HCT116 (cell line): ENCODE results near the gene LCN9. TPM values are rescaled to one million over a fixed set of nuclear protein-coding genes. Genes with fewer than 3 reads are reported as not detected.

ENCODE experiments used
- ATAC-seq: fragments of 200-7000 bp; cut with Tn5 transposase; 2 replicates; pipeline ENCODE4 v1.9.1; 2020; ENCODE audit warnings: mild to moderate bottlenecking, moderate library complexity
- BruUV-seq: library from RNA; stranded (reverse); fragments of 400-500 nt; replicated peaks from 2 replicates; lab custom pipeline; 2021; lab: Mats Ljungman, UMichigan
- CTCF ChIA-PET: fragments of 300-600 bp; sonication (Branson Sonifier 250); formaldehyde crosslinking; loops from one replicate; lab custom pipeline; 2021; ENCODE audit warnings: antibody characterized with exemption; lab: Charles Lee
- POLR2A ChIA-PET: fragments of 300-600, 350-600 bp; sonication (Branson Sonifier 250); formaldehyde crosslinking; loops from one replicate; lab custom pipeline; 2021; ENCODE audit warnings: antibody characterized with exemption; lab: Charles Lee
- RAD21 ChIA-PET, 2 experiments: fragments of 300-600 bp; sonication (Branson Sonifier 250); formaldehyde crosslinking; loops; one replicate each; lab custom pipeline; 2023; ENCODE audit warnings: low total read pairs in 2 of 2; ENCODE audit not compliant: uncharacterized antibody in 2 of 2, unreplicated experiment in 2 of 2, low non-redundant PET in 1 of 2; lab: Charles Lee
- DNase-seq: peaks from one replicate; pipeline ENCODE4 v3.0.0-alpha.2; 2010; ENCODE audit warnings: low read depth, low spot score
- H2AFZ ChIP-seq: fragments of 200-600 bp; shearing (Covaris generic), sonication (generic); 2 replicates; pipeline ENCODE4 v1.6.1; 2017; ENCODE audit warnings: low read depth, mixed run types, mixed read lengths, antibody characterized with exemption, low read length; ENCODE audit not compliant: poor library complexity, severe bottlenecking
- H3K27ac ChIP-seq: 2 replicates; pipeline ENCODE4 v1.5.1; 2012; ENCODE audit warnings: low read depth, low read length
- H3K27me3 ChIP-seq: fragments of 200-600 bp; sonication (generic); 2 replicates; pipeline ENCODE4 v1.6.1; 2016; ENCODE audit warnings: mixed run types, low read length, mixed read lengths; ENCODE audit not compliant: insufficient read depth
- H3K36me3 ChIP-seq, 2 experiments: fragments of 200-500 bp in 1 of 2; fragments of 200-600 bp in 1 of 2; sonication (Bioruptor generic) in 1 of 2; sonication (generic) in 1 of 2; 2 replicates each; pipeline versions ENCODE4 v1.5.1 to v1.6.1; 2014 to 2016; ENCODE audit warnings: low read length in 2 of 2, inconsistent platforms in 1 of 2, mixed read lengths in 1 of 2, mixed run types in 1 of 2; ENCODE audit not compliant: insufficient read depth in 2 of 2, control insufficient read depth in 1 of 2
- H3K4me1 ChIP-seq, 2 experiments: fragments of 200-600 bp in 1 of 2; sonication (generic) in 1 of 2; 2 replicates each; pipeline versions ENCODE4 v1.5.1 to v1.6.1; 2012 to 2017; ENCODE audit warnings: low read length in 2 of 2, inconsistent platforms in 1 of 2, mild to moderate bottlenecking in 1 of 2, mixed read lengths in 1 of 2, mixed run types in 1 of 2, moderate library complexity in 1 of 2; ENCODE audit not compliant: insufficient read depth in 2 of 2, control insufficient read depth in 1 of 2
- H3K4me2 ChIP-seq: fragments of 200-600 bp; sonication (generic); 2 replicates; pipeline ENCODE4 v1.6.1; 2017; ENCODE audit warnings: mixed run types, low read length, mixed read lengths
- H3K4me3 ChIP-seq, 2 experiments: fragments of 200-600 bp in 1 of 2; sonication (generic) in 1 of 2; replicated peaks in 1 of 2; 2 replicates each; pipeline ENCODE4 v1.5.1; 2011 to 2016; ENCODE audit warnings: low read length in 2 of 2, control low read depth in 1 of 2, low read depth in 1 of 2, mild to moderate bottlenecking in 1 of 2, mixed read lengths in 1 of 2, mixed run types in 1 of 2
- H3K79me2 ChIP-seq: fragments of 200-600 bp; sonication (generic); 2 replicates; pipeline ENCODE4 v1.6.1; 2017; ENCODE audit warnings: mild to moderate bottlenecking, mixed run types, low read length, moderate library complexity, mixed read lengths; ENCODE audit not compliant: insufficient read depth
- H3K9ac ChIP-seq: fragments of 200-600 bp; sonication (generic); 2 replicates; pipeline ENCODE4 v1.6.1; 2016; ENCODE audit warnings: low read length, mixed read lengths
- H3K9me2 ChIP-seq: fragments of 200-600 bp; sonication (generic), shearing (Covaris generic); 2 replicates; pipeline ENCODE4 v1.6.1; 2017; ENCODE audit warnings: mixed run types, mild to moderate bottlenecking, moderate library complexity; ENCODE audit not compliant: insufficient read depth
- H3K9me3 ChIP-seq, 2 experiments: fragments of 200-500 bp in 1 of 2; fragments of 200-600 bp in 1 of 2; sonication (Bioruptor generic) in 1 of 2; sonication (generic) in 1 of 2; 2 replicates each; pipeline ENCODE4 v1.6.1; 2014 to 2017; ENCODE audit warnings: low read length in 2 of 2, mixed read lengths in 2 of 2, inconsistent platforms in 1 of 2, low read depth in 1 of 2, mild to moderate bottlenecking in 1 of 2, mixed run types in 1 of 2, moderate library complexity in 1 of 2; ENCODE audit not compliant: control insufficient read depth in 1 of 2, insufficient read depth in 1 of 2
- H4K20me1 ChIP-seq: fragments of 200-600 bp; sonication (generic), shearing (Covaris generic); 2 replicates; pipeline ENCODE4 v1.6.1; 2017; ENCODE audit warnings: mixed run types, mild to moderate bottlenecking, moderate library complexity; ENCODE audit not compliant: insufficient read depth
- CBX3 ChIP-seq: IDR thresholded peaks from 2 replicates; pipeline ENCODE4 v1.6.1; 2012; ENCODE audit warnings: low read depth
- EGR1 ChIP-seq: IDR thresholded peaks from 2 replicates; pipeline ENCODE4 v1.6.1; 2012; ENCODE audit warnings: low read depth
- EZH2 ChIP-seq: fragments of 200-600 bp; sonication (generic); IDR thresholded peaks from 2 replicates; pipeline ENCODE4 v1.6.1; 2017; ENCODE audit warnings: antibody characterized with exemption, mixed run types
- FOSL1 ChIP-seq: IDR thresholded peaks from 2 replicates; pipeline ENCODE4 v1.6.1; 2012; ENCODE audit warnings: low read depth
- JUND ChIP-seq: IDR thresholded peaks from 2 replicates; pipeline ENCODE4 v1.6.1; 2012
- POLR2A ChIP-seq: IDR thresholded peaks from 2 replicates; pipeline ENCODE4 v1.7.0; 2011; ENCODE audit warnings: borderline replicate concordance; ENCODE audit not compliant: insufficient read depth, insufficient read length; ENCODE audit errors: extremely low read depth
- SIN3A ChIP-seq: IDR thresholded peaks from 2 replicates; pipeline ENCODE4 v1.6.1; 2012; ENCODE audit warnings: low read depth
- SRF ChIP-seq: IDR thresholded peaks from 2 replicates; pipeline ENCODE4 v1.6.1; 2012; ENCODE audit warnings: low read depth
- YY1 ChIP-seq: IDR thresholded peaks from 2 replicates; pipeline ENCODE4 v1.6.1; 2011; ENCODE audit warnings: low read length, low read depth, moderate library complexity, mild to moderate bottlenecking; ENCODE audit not compliant: insufficient replicate concordance; ENCODE audit errors: extremely low read depth
- ZFX ChIP-seq: fragments of 450-650 bp; IDR thresholded peaks from 2 replicates; pipeline ENCODE4 v1.6.1; 2017
- intact Hi-C: fragments of 100-400 bp; cut with micrococcal nuclease; formaldehyde crosslinking; loops from 2 replicates; pipeline ENCODE4 v1.10.0; 2022
- total RNA-seq: library from RNA; stranded (reverse); gene quantifications from one replicate; pipeline ENCODE4 v1.2.1, GENCODE V29; 2021; ENCODE audit not compliant: unreplicated experiment

The LCN9 gene
- total RNA-seq, 1 experiment from 2014 or later = not detected

DNA sequence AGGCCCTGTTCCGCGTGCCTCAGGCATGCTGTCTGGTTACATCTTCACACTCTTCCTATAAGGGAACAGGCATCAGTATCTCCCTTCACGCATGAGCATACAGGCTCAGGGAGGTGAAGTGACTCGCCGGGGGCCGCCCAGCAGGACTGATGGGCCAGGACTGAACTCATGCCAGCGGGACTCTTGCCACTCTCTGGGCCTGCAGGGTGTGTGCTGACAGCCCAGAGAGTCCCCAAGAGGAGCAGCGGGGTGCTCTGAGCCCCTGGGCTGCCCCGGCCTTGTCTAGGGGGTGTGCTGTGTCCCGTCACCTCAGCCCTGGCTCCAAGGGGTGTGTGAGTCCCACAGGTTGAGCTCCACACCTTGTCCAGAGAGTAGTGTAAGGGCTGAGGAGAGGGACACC, 48.8 kb downstream of the LCN9 start:
- ATAC-seq = no peak
- no TSS peak for BruUV-seq
- Histone ChIP-seq H3K4me1 (no peaks in the 10 kb centered on the region), H3K27ac (no peak overlapping the region), H3K79me2 (no peaks in the 10 kb centered on the region), H3K36me3 (no peaks in the 10 kb centered on the region), H3K4me3 (no peak overlapping the region), H2AFZ (no peak overlapping the region), H3K4me2 (no peak overlapping the region), H4K20me1 (no peaks in the 10 kb centered on the region), H3K9me3 (no peaks in the 10 kb centered on the region), H3K27me3 (peaks cover 14% of the 10 kb centered on the region; the same call in 1 of the 2 replicates), H3K9me2 (no peaks in the 10 kb centered on the region), H3K9ac (no peak overlapping the region)
- RAD21 ChIA-PET = no interaction called here
- intact Hi-C loops = no loop called here
- no peak for DNase-seq
- CTCF ChIA-PET = no interaction called here
- POLR2A ChIA-PET = no interaction called here
- TF ChIP-seq ZFX (no peak), YY1 (no peak), EGR1 (no peak), SIN3A (no peak)

DNA sequence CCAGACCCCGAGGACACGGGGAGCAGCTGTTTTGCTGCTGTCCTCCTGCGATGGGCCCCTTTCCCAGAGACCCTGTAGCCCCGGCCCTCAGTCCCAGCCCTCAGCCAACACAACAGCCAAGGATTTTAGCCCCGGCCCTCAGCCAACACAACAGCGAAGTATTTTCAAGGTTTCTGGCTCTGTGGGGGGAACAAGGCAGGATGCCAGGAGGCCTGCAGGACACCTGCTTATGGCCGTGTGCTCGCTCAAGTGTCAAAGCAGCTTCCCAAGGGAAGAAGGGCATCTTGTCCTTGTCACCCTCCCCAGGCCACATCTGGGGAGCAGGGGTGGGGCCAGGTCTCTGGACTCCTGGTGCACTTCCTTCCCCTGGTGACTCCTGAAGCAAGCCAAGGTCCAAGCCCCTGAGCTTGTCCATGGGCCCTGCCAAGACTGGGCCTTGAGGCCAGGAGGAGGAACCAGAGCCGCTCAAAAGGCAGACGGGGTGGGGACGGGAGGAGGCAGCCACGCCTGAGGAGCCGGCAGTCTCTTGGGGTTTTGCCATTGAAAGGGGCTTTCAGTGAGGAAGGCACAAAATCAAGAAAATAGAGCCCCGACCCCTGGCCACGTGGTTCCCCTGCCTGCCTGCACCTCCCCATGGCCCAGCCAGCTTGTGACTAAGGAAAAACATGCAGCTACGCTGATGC, 49.6 kb downstream of the LCN9 start:
- no TSS peak for BruUV-seq
- TF ChIP-seq CBX3 (no peak), FOSL1 (no peak), YY1 (no peak), POLR2A (no peak), SRF (no peak), EZH2 (no peak), JUND (no peak)
- TF ChIP-seq, all 23 proteins: peak for 0
- Histone ChIP-seq H3K27ac (no peak overlapping the region), H3K79me2 (no peaks in the 10 kb centered on the region), H3K4me2 (no peak overlapping the region), H3K4me1 (no peaks in the 10 kb centered on the region), H3K9ac (no peak overlapping the region), H3K9me3 (no peaks in the 10 kb centered on the region), H3K27me3 (peaks cover 13% of the 10 kb centered on the region; the same call in 1 of the 2 replicates), H4K20me1 (no peaks in the 10 kb centered on the region), H2AFZ (no peak overlapping the region), H3K36me3 (no peaks in the 10 kb centered on the region), H3K4me3 (no peak overlapping the region), H3K9me2 (no peaks in the 10 kb centered on the region)
- ChIA-PET POLR2A (no interaction called here), CTCF (no interaction called here), RAD21 (no interaction called here)
- DNase-seq (no peak), ATAC-seq (no peak)
- intact Hi-C loops = no loop called here
